SK-N-SH (cell line): ENCODE results near the gene EFCC1. TPM values are rescaled to one million over a fixed set of nuclear protein-coding genes. Genes with fewer than 3 reads are reported as not detected.

Experiments used
- CTCF ChIA-PET: fragments of 300-600, 350-600 bp; formaldehyde crosslinking; extraction: SDS; loops from one replicate; lab custom pipeline; 2021; lab: Yijun Ruan, JAX
- POLR2A ChIA-PET: fragments of 350-600 bp; sonication (Branson Sonifier 250); formaldehyde crosslinking; extraction: SDS; loops from one replicate; lab custom pipeline; 2020; ENCODE audit warnings: antibody characterized with exemption, inconsistent platforms; lab: Yijun Ruan, JAX
- DNase-seq: peaks from one replicate; pipeline ENCODE4 v3.0.0; 2012
- H2AFZ ChIP-seq: fragments of 200-600 bp; sonication (generic); 2 replicates; pipeline ENCODE4 v1.8.1; 2016; ENCODE audit warnings: antibody characterized with exemption, mild to moderate bottlenecking, low read depth
- H3F3A ChIP-seq: fragments of 200-600 bp; sonication (generic); replicated peaks from 2 replicates; pipeline ENCODE3; 2016; ENCODE audit warnings: antibody characterized with exemption, mild to moderate bottlenecking; ENCODE audit not compliant: insufficient read depth
- H3K27ac ChIP-seq, 2 experiments: fragments of 200-500 bp in 1 of 2; fragments of 200-600 bp in 1 of 2; sonication (Bioruptor generic) in 1 of 2; sonication (generic), shearing (Covaris generic) in 1 of 2; 2 replicates each; pipeline versions ENCODE4 v1.5.1 to v1.6.1; 2014 to 2016; ENCODE audit warnings: low read depth in 2 of 2, inconsistent platforms in 1 of 2, low read length in 1 of 2, mild to moderate bottlenecking in 1 of 2, mixed read lengths in 1 of 2
- H3K27me3 ChIP-seq: fragments of 200-600 bp; sonication (generic), shearing (Covaris generic); 2 replicates; pipeline ENCODE4 v1.6.1; 2016; ENCODE audit warnings: mixed run types; ENCODE audit not compliant: insufficient read depth
- H3K36me3 ChIP-seq, 2 experiments: fragments of 200-500 bp in 1 of 2; fragments of 200-600 bp in 1 of 2; sonication (Bioruptor generic) in 1 of 2; sonication (generic) in 1 of 2; replicated peaks in 1 of 2; 2 replicates each; pipeline versions ENCODE3 to v1.5.1; 2014 to 2016; ENCODE audit warnings: low read length in 1 of 2, mild to moderate bottlenecking in 1 of 2; ENCODE audit not compliant: insufficient read depth in 2 of 2, control insufficient read depth in 1 of 2
- H3K4me1 ChIP-seq, 2 experiments: fragments of 200-500 bp in 1 of 2; fragments of 200-600 bp in 1 of 2; sonication (Bioruptor generic) in 1 of 2; sonication (generic), shearing (Covaris generic) in 1 of 2; 2 replicates each; pipeline versions ENCODE4 v1.5.1 to v1.6.1; 2014 to 2016; ENCODE audit warnings: low read depth in 1 of 2, low read length in 1 of 2, mixed run types in 1 of 2; ENCODE audit not compliant: insufficient read depth in 2 of 2, control insufficient read depth in 1 of 2
- H3K4me2 ChIP-seq: fragments of 200-600 bp; sonication (generic), shearing (Covaris generic); 2 replicates; pipeline ENCODE4 v1.6.1; 2017; ENCODE audit warnings: mixed run types
- H3K4me3 ChIP-seq, 2 experiments: fragments of 200-500 bp in 1 of 2; fragments of 200-600 bp in 1 of 2; sonication (Bioruptor generic) in 1 of 2; sonication (generic), shearing (Covaris generic) in 1 of 2; 2 replicates each; pipeline versions ENCODE4 v1.5.1 to v1.8.1; 2014 to 2016; ENCODE audit warnings: low read depth in 2 of 2, inconsistent platforms in 1 of 2, low read length in 1 of 2, mild to moderate bottlenecking in 1 of 2, mixed read lengths in 1 of 2, moderate library complexity in 1 of 2
- H3K79me2 ChIP-seq: fragments of 200-600 bp; sonication (generic); 2 replicates; pipeline ENCODE4 v1.8.1; 2017; ENCODE audit warnings: mild to moderate bottlenecking; ENCODE audit not compliant: insufficient read depth
- H3K9ac ChIP-seq: fragments of 200-600 bp; sonication (generic); 2 replicates; pipeline ENCODE4 v1.6.1; 2017; ENCODE audit warnings: mixed run types
- H3K9me2 ChIP-seq: fragments of 200-600 bp; sonication (generic); 2 replicates; pipeline ENCODE4 v1.6.1; 2017; ENCODE audit warnings: mixed run types
- H3K9me3 ChIP-seq: fragments of 200-600 bp; sonication (generic); 2 replicates; pipeline ENCODE4 v1.6.1; 2017; ENCODE audit warnings: mixed run types, mild to moderate bottlenecking, moderate library complexity
- H4K20me1 ChIP-seq: fragments of 200-600 bp; sonication (generic); 2 replicates; pipeline ENCODE4 v1.6.1; 2017; ENCODE audit warnings: mild to moderate bottlenecking, mixed run types; ENCODE audit not compliant: insufficient read depth
- CHD2 ChIP-seq: fragments of 150-350 bp; IDR thresholded peaks from 2 replicates; pipeline ENCODE4 v1.6.1; 2018; ENCODE audit warnings: low read length; ENCODE audit not compliant: partially characterized antibody
- CTCF ChIP-seq: fragments of 200-600 bp; sonication (generic); IDR thresholded peaks from 2 replicates; pipeline ENCODE4 v1.6.1; 2017; ENCODE audit warnings: antibody characterized with exemption, mild to moderate bottlenecking, moderate library complexity
- ELF1 ChIP-seq: IDR thresholded peaks from 2 replicates; pipeline ENCODE4 v1.4.0; 2012
- FOXJ3 ChIP-seq: sonication (generic); formaldehyde crosslinking; IDR thresholded peaks from 2 replicates; pipeline ENCODE4 v1.5.1; 2020; ENCODE audit warnings: mild to moderate bottlenecking, missing genetic modification reagents
- GABPA ChIP-seq: IDR thresholded peaks from 2 replicates; pipeline ENCODE4 v1.4.0; 2012; ENCODE audit warnings: low read depth, mild to moderate bottlenecking
- GATA2 ChIP-seq: sonication (generic); formaldehyde crosslinking; IDR thresholded peaks from 2 replicates; pipeline ENCODE4 v1.5.0; 2020; ENCODE audit warnings: mild to moderate bottlenecking, missing genetic modification reagents
- IRF3 ChIP-seq: fragments of 150-350 bp; IDR thresholded peaks from 2 replicates; pipeline ENCODE4 v1.6.1; 2016; ENCODE audit warnings: mild to moderate bottlenecking, low read depth, low read length
- MAX ChIP-seq: IDR thresholded peaks from 2 replicates; pipeline ENCODE4 v1.4.0; 2012; ENCODE audit warnings: low read depth
- MEF2A ChIP-seq: IDR thresholded peaks from 2 replicates; pipeline ENCODE4 v1.4.0; 2012; ENCODE audit warnings: low read depth, borderline replicate concordance
- MXI1 ChIP-seq: IDR thresholded peaks from 2 replicates; pipeline ENCODE4 v1.6.1; 2012; ENCODE audit warnings: mild to moderate bottlenecking, low read depth, low read length, improper control_type of control experiment
- NFIC ChIP-seq: IDR thresholded peaks from 2 replicates; pipeline ENCODE4 v1.4.0; 2012; ENCODE audit warnings: borderline replicate concordance
- RAD21 ChIP-seq: IDR thresholded peaks from 2 replicates; pipeline ENCODE4 v1.6.1; 2012; ENCODE audit warnings: mild to moderate bottlenecking, low read length
- RCOR1 ChIP-seq: fragments of 150-350 bp; IDR thresholded peaks from 2 replicates; pipeline ENCODE4 v1.6.1; 2017; ENCODE audit warnings: antibody characterized with exemption, low read length
- REST ChIP-seq: IDR thresholded peaks from 2 replicates; pipeline ENCODE4 v1.6.1; 2012; ENCODE audit warnings: mild to moderate bottlenecking, low read depth, low read length, moderate library complexity
- RFX5 ChIP-seq: IDR thresholded peaks from 2 replicates; pipeline ENCODE4 v1.6.1; 2012; ENCODE audit warnings: mild to moderate bottlenecking, improper control_type of control experiment, low read length
- SIN3A ChIP-seq: IDR thresholded peaks from 2 replicates; pipeline ENCODE4 v1.6.1; 2012; ENCODE audit warnings: low read depth, mild to moderate bottlenecking, low read length, moderate library complexity, borderline replicate concordance
- SMC3 ChIP-seq: IDR thresholded peaks from 2 replicates; pipeline ENCODE4 v1.6.1; 2012; ENCODE audit warnings: low read depth, low read length, improper control_type of control experiment
- TEAD4 ChIP-seq: IDR thresholded peaks from 2 replicates; pipeline ENCODE4 v1.4.0; 2012; ENCODE audit warnings: mild to moderate bottlenecking, borderline replicate concordance; ENCODE audit not compliant: insufficient read depth
- WGBS: methylation state at CpG from one replicate; pipeline ENCODE4 v1.1.6; 2017; ENCODE audit warnings: low lambda C conversion rate; 5-methylcytosine and 5-hydroxymethylcytosine counted together
- polyA plus RNA-seq, 3 experiments: library from polyadenylated mRNA; depleted of rRNA; stranded (reverse); fragments of >200 nt; gene quantifications; 2 replicates each; pipeline ENCODE4 v1.2.3, GENCODE V29; 2012

EFCC1 gene
- polyA plus RNA-seq, 1 of the 3 experiments (the other 2 are of a cell fraction) = not detected

- H2AFZ ChIP-seq = no peak overlapping the region
- H3F3A ChIP-seq = no peaks in the 10 kb centered on the region
- H3K4me3 ChIP-seq = no peak overlapping the region
- no peak overlapping the region for H3K27ac ChIP-seq
- no peaks in the 10 kb centered on the region for H3K36me3 ChIP-seq
- DNase-seq = no peak
- no peaks in the 10 kb centered on the region for H4K20me1 ChIP-seq
- WGBS = 48% methylated on average over 3 of the region's 3 CpGs
- no peaks in the 10 kb centered on the region for H3K9me2 ChIP-seq
- peaks cover 0 to 11% of the 10 kb centered on the region in 2 experiments; a peak in 1 of 4 replicates for H3K4me1 ChIP-seq
- ChIA-PET POLR2A (interaction anchor here (1.2 kb wide), 1 partner anchor 123 kb away, joined by 3 read pairs; the partner anchor contains the start of gene RAB43), CTCF (interaction anchor here (0.6 to 3.1 kb wide), 5 partner anchors 12 to 247 kb away, joined by 3 to 20 read pairs (median 4); no protein-coding TSS in a partner anchor)
- H3K27me3 ChIP-seq = peaks cover 61% of the 10 kb centered on the region
- H3K4me2 ChIP-seq = no peak overlapping the region
- no peaks in the 10 kb centered on the region for H3K9me3 ChIP-seq
- TF ChIP-seq CHD2 (no peak), TEAD4 (no peak), RAD21 (no peak), MAX (no peak), SMC3 (no peak), RFX5 (no peak), MXI1 (no peak), GATA2 (no peak), CTCF (no peak), FOXJ3 (CRISPR knock-in tag) (no peak), RCOR1 (no peak), ELF1 (no peak), MEF2A (no peak), SIN3A (no peak), GABPA (no peak)
- no peak overlapping the region for H3K9ac ChIP-seq
- H3K79me2 ChIP-seq = no peaks in the 10 kb centered on the region
Measured at GRCh38 chr3:128998561-128998960, 2.5 kb upstream of the EFCC1 start.

GRCh38 chr3:128999102-128999501, 2.0 kb upstream of the EFCC1 start:
- Histone ChIP-seq H3F3A (no peaks in the 10 kb centered on the region), H3K4me1 (peaks cover 0 to 10% of the 10 kb centered on the region in 2 experiments; a peak in 1 of 4 replicates), H3K79me2 (no peaks in the 10 kb centered on the region), H3K4me3 (no peak overlapping the region), H3K9me3 (no peaks in the 10 kb centered on the region), H3K9me2 (no peaks in the 10 kb centered on the region), H3K9ac (no peak overlapping the region), H2AFZ (no peak overlapping the region), H3K27ac (no peak overlapping the region), H3K36me3 (no peaks in the 10 kb centered on the region), H3K4me2 (no peak overlapping the region), H3K27me3 (peaks cover 61% of the 10 kb centered on the region), H4K20me1 (no peaks in the 10 kb centered on the region)
- WGBS = 70% methylated on average over 5 of the region's 5 CpGs
- POLR2A ChIA-PET = interaction anchor here (1.2 kb wide), 1 partner anchor 123 kb away, joined by 3 read pairs; the partner anchor contains the start of gene RAB43
- DNase-seq = no peak
- CTCF ChIA-PET = interaction anchor here (0.8 to 3.1 kb wide), 3 partner anchors 12 to 163 kb away, joined by 3 to 20 read pairs (median 6); no protein-coding TSS in a partner anchor
- TF ChIP-seq CTCF (no peak), IRF3 (no peak), SMC3 (no peak), SIN3A (no peak), NFIC (no peak), ELF1 (no peak), REST (no peak), RCOR1 (no peak)
